Fibroblast of lung (primary cell): ENCODE measurements around the gene TGM5.

ENCODE experiments used
- CTCF ChIP-seq, 2 donors: IDR thresholded peaks in 1 of 2; conservative IDR thresholded peaks in 1 of 2; 1 replicate in 1 of 2; 2 replicates in 1 of 2; pipeline ENCODE4 v1.5.1; 2011 to 2012; ENCODE audit warnings: low read length in 2 of 2, control low read depth in 1 of 2, inconsistent platforms in 1 of 2, low read depth in 1 of 2, mild to moderate bottlenecking in 1 of 2
- EZH2 ChIP-seq: IDR thresholded peaks from 2 replicates; pipeline ENCODE4 v1.5.1; 2012; ENCODE audit warnings: low read length, control low read depth, mild to moderate bottlenecking; ENCODE audit errors: missing control alignments

GRCh38 chr15:43194795-43195194, 71.9 kb downstream of the TGM5 start:
- TF ChIP-seq CTCF (conservative IDR thresholded peaks at IDR 0.05 in 1 of 2, IDR thresholded peaks at IDR 0.05 in 1 of 2; ENCODE audit: low read depth in 1 of 2, low read length in 2 of 2) (no peak), EZH2 (no peak)
